ENCODE data around the gene CCSER2. TPM values are rescaled to one million over a fixed set of nuclear protein-coding genes. Genes with fewer than 3 reads are reported as not detected.
"Not testable (repeated sequence)": the region's sequence is repeated elsewhere in the genome, so short reads cannot be mapped to it uniquely, and the experiment has no call there.

The CCSER2 gene
- total RNA-seq, 1 donor from 2014 or later, result 165 TPM

- DNase-seq, result no peak
- intact Hi-C loops (cut with DNase I), result no loop called here
- ATAC-seq (ENCODE audit: poor library complexity), result no peak
These were observed 17.9 kb upstream of the CCSER2 start for GRCh38 chr10:84310470-84310869.

GRCh38 chr10:84311576-84311975 is 16.8 kb upstream of the CCSER2 start:
- DNase-seq (no peak), ATAC-seq (ENCODE audit: poor library complexity) (no peak)
- intact Hi-C loops (cut with DNase I), result no loop called here

GRCh38 chr10:84312816-84313215 is 15.6 kb upstream of the CCSER2 start:
- DNase-seq (no peak), ATAC-seq (ENCODE audit: poor library complexity) (no peak)
- intact Hi-C loops (cut with DNase I), result no loop called here

GRCh38 chr10:84314275-84314674 is 14.1 kb upstream of the CCSER2 start:
- DNase-seq (no peak), ATAC-seq (ENCODE audit: poor library complexity) (no peak)
- intact Hi-C loops (cut with DNase I), result no loop called here

- intact Hi-C loops (cut with DNase I), result no loop called here
- ATAC-seq (ENCODE audit: poor library complexity) (no peak), DNase-seq (no peak)
These were observed 11.2 kb upstream of the CCSER2 start for GRCh38 chr10:84317174-84317573.

- no peak for ATAC-seq (ENCODE audit: poor library complexity)
- no peak for DNase-seq
- intact Hi-C loops (cut with DNase I), result no loop called here
These were observed 6.5 kb upstream of the CCSER2 start for GRCh38 chr10:84321902-84322301.

- intact Hi-C loops (cut with DNase I); ATAC-seq (ENCODE audit: poor library complexity); DNase-seq: not testable (repeated sequence)
These were observed 4.8 kb upstream of the CCSER2 start for GRCh38 chr10:84323566-84323965.

GRCh38 chr10:84326995-84327394 is 1.4 kb upstream of the CCSER2 start:
- DNase-seq; intact Hi-C loops (cut with DNase I); ATAC-seq (ENCODE audit: poor library complexity): not testable (repeated sequence)

- ATAC-seq (ENCODE audit: poor library complexity), result no peak
- no peak for DNase-seq
- intact Hi-C loops (cut with DNase I), result no loop called here
These were observed 815 bp downstream of the CCSER2 start for GRCh38 chr10:84329196-84329611.

- ATAC-seq (ENCODE audit: poor library complexity) (no peak), DNase-seq (no peak)
- intact Hi-C loops (cut with DNase I), result no loop called here
These were observed 1.7 kb downstream of the CCSER2 start for GRCh38 chr10:84329986-84330651.

GRCh38 chr10:84331091-84331490 is 2.7 kb downstream of the CCSER2 start:
- ATAC-seq (ENCODE audit: poor library complexity) (no peak), DNase-seq (no peak)
- intact Hi-C loops (cut with DNase I), result no loop called here

- intact Hi-C loops (cut with DNase I), result no loop called here
- ATAC-seq (ENCODE audit: poor library complexity) (peak; percentile 31), DNase-seq (no peak)
These were observed 5.6 kb downstream of the CCSER2 start for GRCh38 chr10:84333864-84334451.

- ATAC-seq (ENCODE audit: poor library complexity) (peak; percentile 67), DNase-seq (no peak)
- intact Hi-C loops (cut with DNase I), result no loop called here
These were observed 6.4 kb downstream of the CCSER2 start for GRCh38 chr10:84334811-84335210.

- intact Hi-C loops (cut with DNase I), result no loop called here
- peak; percentile 76 for ATAC-seq (ENCODE audit: poor library complexity)
- DNase-seq, result no peak
These were observed 7.1 kb downstream of the CCSER2 start for GRCh38 chr10:84335516-84335915.

GRCh38 chr10:84336406-84337090 is 8.2 kb downstream of the CCSER2 start:
- ATAC-seq (ENCODE audit: poor library complexity), result no peak
- intact Hi-C loops (cut with DNase I), result no loop called here

GRCh38 chr10:84337199-84337598 is 8.8 kb downstream of the CCSER2 start:
- DNase-seq (no peak), ATAC-seq (ENCODE audit: poor library complexity) (no peak)
- intact Hi-C loops (cut with DNase I), result no loop called here

More at GRCh38 chr10:84336406-84337090, 8.2 kb downstream of the CCSER2 start:
- DNase-seq, result no peak

GRCh38 chr10:84339025-84339424 is 10.6 kb downstream of the CCSER2 start:
- ATAC-seq (ENCODE audit: poor library complexity) (no peak), DNase-seq (no peak)
- intact Hi-C loops (cut with DNase I), result no loop called here

- intact Hi-C loops (cut with DNase I), result no loop called here
- ATAC-seq (ENCODE audit: poor library complexity), result no peak
These were observed 11.8 kb downstream of the CCSER2 start for GRCh38 chr10:84340187-84340586.

GRCh38 chr10:84340632-84341537 is 12.5 kb downstream of the CCSER2 start:
- intact Hi-C loops (cut with DNase I), result no loop called here
- DNase-seq, result no peak
- no peak for ATAC-seq (ENCODE audit: poor library complexity)

More at GRCh38 chr10:84340187-84340586, 11.8 kb downstream of the CCSER2 start:
- DNase-seq, result no peak

Data from Right ventricle myocardium superior (tissue), 1 donor.